ENCODE measurements around the gene IL26. TPM values are rescaled to one million over a fixed set of nuclear protein-coding genes. Genes with fewer than 3 reads are reported as not detected.
"Not testable (repeated sequence)": the region's sequence is repeated elsewhere in the genome, so short reads cannot be mapped to it uniquely, and the experiment has no call there.

Gene IL26
- total RNA-seq, 1 experiment from 2014 or later = not detected

GRCh38 chr12:68175557-68176061 is 50.0 kb downstream of the IL26 start:
- DNase-seq = no peak
- intact Hi-C loops (cut with micrococcal nuclease) = no loop called here
- TF ChIP-seq EZH2 (IDR thresholded peaks at IDR 0.05; ENCODE audit: low read length, unreplicated experiment) (no peak), EZH2phosphoT487 (IDR thresholded peaks at IDR 0.05; ENCODE audit: borderline replicate concordance, low read length) (no peak), CTCF (conservative IDR thresholded peaks at IDR 0.05; ENCODE audit: low read depth, low read length) (no peak)
- CTCF ChIA-PET = no interaction called here
- Histone ChIP-seq H3K9me3 (ENCODE audit: low read length) (no peaks in the 10 kb centered on the region), H3K27me3 (ENCODE audit: low read length) (peaks cover 34% of the 10 kb centered on the region), H3K36me3 (ENCODE audit: low read depth, low read length) (no peaks in the 10 kb centered on the region), H3K9ac (ENCODE audit: low read length) (no peak overlapping the region), H3K27ac (ENCODE audit: low read length) (no peak overlapping the region), H3K4me3 (ENCODE audit: low read length) (no peak overlapping the region), H2AFZ (ENCODE audit: low read length) (no peak overlapping the region), H3K79me2 (ENCODE audit: low read length) (no peaks in the 10 kb centered on the region), H3F3A (ENCODE audit: low read length, unreplicated experiment) (no peaks in the 10 kb centered on the region), H3K9me2 (replicated peaks; ENCODE audit: low read length) (no peaks in the 10 kb centered on the region), H3K4me1 (ENCODE audit: insufficient read depth, low read length) (no peaks in the 10 kb centered on the region), H3K4me2 (ENCODE audit: low read length) (no peak overlapping the region), H4K20me1 (ENCODE audit: low read length) (no peaks in the 10 kb centered on the region)
- POLR2A ChIA-PET (ENCODE audit: unreplicated experiment) = no interaction called here
- no TSS peak for BruUV-seq (replicated peaks)
- no peak for ATAC-seq

- H3K4me1 ChIP-seq (ENCODE audit: insufficient read depth, low read length); H3K9me3 ChIP-seq (ENCODE audit: low read length); H3K27ac ChIP-seq (ENCODE audit: low read length); H3K9me2 ChIP-seq (replicated peaks; ENCODE audit: low read length); H4K20me1 ChIP-seq (ENCODE audit: low read length); DNase-seq; H3K4me3 ChIP-seq (ENCODE audit: low read length); CTCF ChIA-PET; H3K4me2 ChIP-seq (ENCODE audit: low read length); H2AFZ ChIP-seq (ENCODE audit: low read length); POLR2A ChIA-PET (ENCODE audit: unreplicated experiment); BruUV-seq (replicated peaks); H3K79me2 ChIP-seq (ENCODE audit: low read length); H3K9ac ChIP-seq (ENCODE audit: low read length); ATAC-seq; H3K36me3 ChIP-seq (ENCODE audit: low read depth, low read length); H3F3A ChIP-seq (ENCODE audit: low read length, unreplicated experiment); intact Hi-C loops (cut with micrococcal nuclease): not testable (repeated sequence)
- peaks cover 35% of the 10 kb centered on the region for H3K27me3 ChIP-seq (ENCODE audit: low read length)
Measured at GRCh38 chr12:68174761-68175160, 50.8 kb downstream of the IL26 start.

- Histone ChIP-seq H3K27ac (ENCODE audit: low read length) (no peak overlapping the region), H3K79me2 (ENCODE audit: low read length) (no peaks in the 10 kb centered on the region), H3K27me3 (ENCODE audit: low read length) (peaks cover 37% of the 10 kb centered on the region), H3K4me3 (ENCODE audit: low read length) (no peak overlapping the region), H4K20me1 (ENCODE audit: low read length) (no peaks in the 10 kb centered on the region), H3F3A (ENCODE audit: low read length, unreplicated experiment) (no peaks in the 10 kb centered on the region), H3K36me3 (ENCODE audit: low read depth, low read length) (no peaks in the 10 kb centered on the region), H3K4me1 (ENCODE audit: insufficient read depth, low read length) (no peaks in the 10 kb centered on the region), H2AFZ (ENCODE audit: low read length) (no peak overlapping the region), H3K9me2 (replicated peaks; ENCODE audit: low read length) (no peaks in the 10 kb centered on the region), H3K9me3 (ENCODE audit: low read length) (no peaks in the 10 kb centered on the region), H3K4me2 (ENCODE audit: low read length) (no peak overlapping the region), H3K9ac (ENCODE audit: low read length) (no peak overlapping the region)
- DNase-seq = no peak
- ATAC-seq = no peak
- no peak for TF ChIP-seq CTCF (conservative IDR thresholded peaks at IDR 0.05; ENCODE audit: low read depth, low read length)
- no peak for TF ChIP-seq EZH2phosphoT487 (IDR thresholded peaks at IDR 0.05; ENCODE audit: borderline replicate concordance, low read length)
- no peak for TF ChIP-seq EZH2 (IDR thresholded peaks at IDR 0.05; ENCODE audit: low read length, unreplicated experiment)
- no TSS peak for BruUV-seq (replicated peaks)
- intact Hi-C loops (cut with micrococcal nuclease) = no loop called here
- POLR2A ChIA-PET (ENCODE audit: unreplicated experiment) = interaction anchor here (0.6 kb wide), 3 partner anchors 17 to 822 kb away, joined by 4 to 6 read pairs (median 5); no protein-coding TSS in a partner anchor
- CTCF ChIA-PET = no interaction called here
Measured at GRCh38 chr12:68173792-68174191, 51.8 kb downstream of the IL26 start.
